Sigmoid colon (tissue), 3 donors: ENCODE results near the gene CSTB.

Source experiments
- POLR2A ChIP-seq, 2 donors: fragments of 450-650 bp; IDR thresholded peaks; one replicate each; pipeline ENCODE4 v1.6.1; 2016; ENCODE audit warnings: antibody characterized with exemption in 2 of 2, mild to moderate bottlenecking in 2 of 2, moderate library complexity in 2 of 2
- TF ChIP-seq, protein P1 (sequence below), 4 experiments: fragments of 450-650 bp in 3 of 4; fragments of 200-600 bp in 1 of 4; IDR thresholded peaks; one replicate each; pipeline ENCODE4 v1.5.1; 2016 to 2019; ENCODE audit warnings: antibody characterized with exemption in 4 of 4, mild to moderate bottlenecking in 3 of 4, moderate library complexity in 2 of 4

DNA sequence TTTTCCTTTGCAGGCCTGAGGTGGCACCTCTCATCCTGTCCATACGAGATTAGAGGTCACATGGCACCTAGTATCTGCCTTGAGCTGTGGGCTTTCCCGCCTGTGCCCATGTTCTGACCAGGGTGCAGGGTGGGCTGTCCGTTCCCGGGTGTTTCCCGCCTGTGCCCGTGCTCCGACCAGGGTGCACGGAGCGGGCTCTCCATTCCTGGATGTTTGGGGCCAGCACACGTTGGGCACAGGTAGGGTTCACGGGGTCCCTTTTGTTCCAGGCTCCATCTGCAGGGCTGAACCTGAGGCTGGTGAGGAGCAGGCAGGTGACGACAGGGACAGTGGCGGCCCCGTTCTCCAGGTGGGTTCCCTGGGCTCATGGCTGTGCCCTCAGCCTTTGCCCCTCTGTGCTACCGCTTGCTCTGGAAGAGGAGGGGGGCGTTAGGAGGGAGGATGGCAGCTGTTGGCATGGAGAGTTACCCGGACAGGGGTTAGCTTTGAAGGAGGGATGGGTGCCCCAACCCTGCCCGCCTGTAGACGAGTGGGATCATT is 23.3 kb upstream of the CSTB start:
- TF ChIP-seq, protein P1, sequence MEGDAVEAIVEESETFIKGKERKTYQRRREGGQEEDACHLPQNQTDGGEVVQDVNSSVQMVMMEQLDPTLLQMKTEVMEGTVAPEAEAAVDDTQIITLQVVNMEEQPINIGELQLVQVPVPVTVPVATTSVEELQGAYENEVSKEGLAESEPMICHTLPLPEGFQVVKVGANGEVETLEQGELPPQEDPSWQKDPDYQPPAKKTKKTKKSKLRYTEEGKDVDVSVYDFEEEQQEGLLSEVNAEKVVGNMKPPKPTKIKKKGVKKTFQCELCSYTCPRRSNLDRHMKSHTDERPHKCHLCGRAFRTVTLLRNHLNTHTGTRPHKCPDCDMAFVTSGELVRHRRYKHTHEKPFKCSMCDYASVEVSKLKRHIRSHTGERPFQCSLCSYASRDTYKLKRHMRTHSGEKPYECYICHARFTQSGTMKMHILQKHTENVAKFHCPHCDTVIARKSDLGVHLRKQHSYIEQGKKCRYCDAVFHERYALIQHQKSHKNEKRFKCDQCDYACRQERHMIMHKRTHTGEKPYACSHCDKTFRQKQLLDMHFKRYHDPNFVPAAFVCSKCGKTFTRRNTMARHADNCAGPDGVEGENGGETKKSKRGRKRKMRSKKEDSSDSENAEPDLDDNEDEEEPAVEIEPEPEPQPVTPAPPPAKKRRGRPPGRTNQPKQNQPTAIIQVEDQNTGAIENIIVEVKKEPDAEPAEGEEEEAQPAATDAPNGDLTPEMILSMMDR (IDR thresholded peaks at IDR 0.05): no peak
- TF ChIP-seq POLR2A (IDR thresholded peaks at IDR 0.05): no peak
